GM12872 (cell line): ENCODE data around the gene IFI6.

Experiments used
- CTCF ChIP-seq: IDR thresholded peaks from 3 replicates; pipeline ENCODE4 v1.5.1; 2011; ENCODE audit warnings: low read depth, mild to moderate bottlenecking, low read length, moderate library complexity; ENCODE audit not compliant: insufficient read depth

Gene IFI6

GRCh38 chr1:27682351-27682944 is 10.5 kb upstream of the IFI6 start:
- no peak for TF ChIP-seq CTCF

- no peak for TF ChIP-seq CTCF
Observed at GRCh38 chr1:27678747-27679146, 6.8 kb upstream of the IFI6 start.

GRCh38 chr1:27676410-27676809 is 4.4 kb upstream of the IFI6 start:
- TF ChIP-seq CTCF: no peak

GRCh38 chr1:27672750-27673112 is 739 bp upstream of the IFI6 start:
- TF ChIP-seq CTCF: no peak

GRCh38 chr1:27669876-27670275 is 2.1 kb downstream of the IFI6 start:
- TF ChIP-seq CTCF: no peak

GRCh38 chr1:27668808-27669723 is 2.9 kb downstream of the IFI6 start:
- peak; percentile 98 for TF ChIP-seq CTCF

GRCh38 chr1:27668121-27668807 is 3.7 kb downstream of the IFI6 start:
- no peak for TF ChIP-seq CTCF
